Measurements from ENCODE around the gene IFI27L1. TPM values are rescaled to one million over a fixed set of nuclear protein-coding genes. Genes with fewer than 3 reads are reported as not detected.

The IFI27L1 gene
- total RNA-seq, 1 donor from 2014 or later, result 18.9 TPM

- Histone ChIP-seq H3K27me3 (no peaks in the 10 kb centered on the region), H3K27ac (peak overlapping the region; percentile 59), H3K36me3 (peaks cover 0 to 8% of the 10 kb centered on the region in 2 donors), H3K4me1 (peaks cover 17% of the 10 kb centered on the region), H3K4me3 (no peak overlapping the region), H3K9me3 (no peaks in the 10 kb centered on the region)
- no peak for TF ChIP-seq POLR2A (IDR thresholded peaks at IDR 0.05)
- no peak for TF ChIP-seq POLR2AphosphoS5 (IDR thresholded peaks at IDR 0.05; ENCODE audit: insufficient read depth in 1 of 2, low read depth in 1 of 2)
- no peak for TF ChIP-seq CTCF (IDR thresholded peaks at IDR 0.05)
- intact Hi-C loops (cut with DNase I), result no loop called here
- no peak for DNase-seq (ENCODE audit: extremely low spot score in 2 of 2)
These were observed 39.4 kb upstream of the IFI27L1 start for GRCh38 chr14:94041551-94042346.

GRCh38 chr14:94042433-94043091 lies 38.5 kb upstream of the IFI27L1 start:
- Histone ChIP-seq H3K27me3 (no peaks in the 10 kb centered on the region), H3K4me1 (peaks cover 17% of the 10 kb centered on the region), H3K36me3 (peaks cover 0 to 16% of the 10 kb centered on the region in 2 donors), H3K27ac (peak overlapping the region; percentile 59), H3K9me3 (no peaks in the 10 kb centered on the region), H3K4me3 (no peak overlapping the region)
- TF ChIP-seq CTCF (IDR thresholded peaks at IDR 0.05) (no peak), POLR2A (IDR thresholded peaks at IDR 0.05) (no peak), POLR2AphosphoS5 (IDR thresholded peaks at IDR 0.05; ENCODE audit: insufficient read depth in 1 of 2, low read depth in 1 of 2) (no peak)
- intact Hi-C loops (cut with DNase I), result no loop called here
- no peak for DNase-seq (ENCODE audit: extremely low spot score in 2 of 2)

GRCh38 chr14:94043111-94043755 lies 37.9 kb upstream of the IFI27L1 start:
- no peak for TF ChIP-seq CTCF (IDR thresholded peaks at IDR 0.05)
- TF ChIP-seq POLR2AphosphoS5 (IDR thresholded peaks at IDR 0.05; ENCODE audit: insufficient read depth in 1 of 2, low read depth in 1 of 2), result no peak
- no peak for TF ChIP-seq POLR2A (IDR thresholded peaks at IDR 0.05)

GRCh38 chr14:94043756-94044475 lies 37.2 kb upstream of the IFI27L1 start:
- Histone ChIP-seq H3K27ac (peak overlapping the region; percentile 24), H3K27me3 (no peaks in the 10 kb centered on the region), H3K4me1 (peaks cover 17% of the 10 kb centered on the region), H3K36me3 (peaks cover 0 to 29% of the 10 kb centered on the region in 2 donors), H3K9me3 (no peaks in the 10 kb centered on the region), H3K4me3 (no peak overlapping the region)
- DNase-seq (ENCODE audit: extremely low spot score in 2 of 2), result no peak
- no peak for TF ChIP-seq POLR2AphosphoS5 (IDR thresholded peaks at IDR 0.05; ENCODE audit: insufficient read depth in 1 of 2, low read depth in 1 of 2)
- intact Hi-C loops (cut with DNase I), result no loop called here

More at GRCh38 chr14:94043111-94043755, 37.9 kb upstream of the IFI27L1 start:
- Histone ChIP-seq H3K9me3 (no peaks in the 10 kb centered on the region), H3K4me3 (no peak overlapping the region), H3K4me1 (peaks cover 17% of the 10 kb centered on the region), H3K27me3 (no peaks in the 10 kb centered on the region), H3K27ac (peak overlapping the region; percentile 24), H3K36me3 (peaks cover 0 to 23% of the 10 kb centered on the region in 2 donors)
- intact Hi-C loops (cut with DNase I), result no loop called here
- no peak for DNase-seq (ENCODE audit: extremely low spot score in 2 of 2)

- no peaks in the 10 kb centered on the region for H3K9me3 ChIP-seq
- TF ChIP-seq POLR2AphosphoS5 (IDR thresholded peaks at IDR 0.05; ENCODE audit: insufficient read depth in 1 of 2, low read depth in 1 of 2) (no peak), CTCF (IDR thresholded peaks at IDR 0.05) (no peak), POLR2A (IDR thresholded peaks at IDR 0.05) (no peak)
- no peak overlapping the region for H3K27ac ChIP-seq
- peaks cover 0 to 36% of the 10 kb centered on the region in 2 donors for H3K36me3 ChIP-seq
- intact Hi-C loops (cut with DNase I), result no loop called here
- H3K27me3 ChIP-seq, result no peaks in the 10 kb centered on the region
- H3K4me3 ChIP-seq, result no peak overlapping the region
- peaks cover 17% of the 10 kb centered on the region for H3K4me1 ChIP-seq
- no peak for DNase-seq (ENCODE audit: extremely low spot score in 2 of 2)
These were observed 36.5 kb upstream of the IFI27L1 start for GRCh38 chr14:94044476-94045091.

All from vagina (tissue), 2 donors.